DOHH2 (cell line): Measurements from ENCODE around the gene NOP16.

Source experiments
- H3F3A ChIP-seq: fragments of 200-600 bp; sonication (generic), shearing (Covaris generic); 2 replicates; pipeline ENCODE4 v1.6.0; 2016; ENCODE audit warnings: antibody characterized with exemption, mild to moderate bottlenecking; ENCODE audit not compliant: control insufficient read depth, insufficient read depth
- H3K27ac ChIP-seq: fragments of 200-600 bp; sonication (generic); 2 replicates; pipeline ENCODE4 v1.5.1; 2014; ENCODE audit warnings: low read depth, mild to moderate bottlenecking, low read length, moderate library complexity
- H3K27me3 ChIP-seq: fragments of 200-600 bp; sonication (generic); 2 replicates; pipeline ENCODE4 v1.6.1; 2014; ENCODE audit warnings: mild to moderate bottlenecking, low read length, mixed read lengths; ENCODE audit not compliant: control insufficient read depth
- H3K36me3 ChIP-seq: fragments of 200-600 bp; sonication (generic); 2 replicates; pipeline ENCODE4 v1.6.1; 2014; ENCODE audit warnings: mild to moderate bottlenecking, low read length, moderate library complexity, mixed read lengths; ENCODE audit not compliant: control insufficient read depth
- H3K4me1 ChIP-seq: fragments of 200-600 bp; sonication (generic); 2 replicates; pipeline ENCODE4 v1.6.1; 2014; ENCODE audit warnings: mild to moderate bottlenecking, low read length, mixed read lengths; ENCODE audit not compliant: control insufficient read depth
- H3K4me2 ChIP-seq: fragments of 200-600 bp; sonication (generic); 2 replicates; pipeline ENCODE4 v1.6.0; 2014; ENCODE audit warnings: mild to moderate bottlenecking, low read length, moderate library complexity
- H3K4me3 ChIP-seq: fragments of 200-600 bp; sonication (generic); 2 replicates; pipeline ENCODE4 v1.5.1; 2014; ENCODE audit warnings: mild to moderate bottlenecking, low read length, mixed read lengths
- H3K79me2 ChIP-seq: fragments of 200-600 bp; sonication (generic); 2 replicates; pipeline ENCODE4 v1.6.1; 2014; ENCODE audit warnings: mild to moderate bottlenecking, low read length, mixed read lengths; ENCODE audit not compliant: control insufficient read depth
- H3K9me2 ChIP-seq: fragments of 200-600 bp; sonication (generic); replicated peaks from 2 replicates; pipeline ENCODE4 v1.6.1; 2014; ENCODE audit warnings: mild to moderate bottlenecking, low read length, mixed read lengths; ENCODE audit not compliant: control insufficient read depth
- H3K9me3 ChIP-seq: fragments of 200-600 bp; sonication (generic); 2 replicates; pipeline ENCODE4 v1.6.1; 2014; ENCODE audit warnings: antibody characterized with exemption, low read length, mixed read lengths; ENCODE audit not compliant: control insufficient read depth, insufficient read depth
- H4K20me1 ChIP-seq: fragments of 200-600 bp; sonication (generic); 2 replicates; pipeline ENCODE4 v1.6.0; 2014; ENCODE audit warnings: low read depth, mild to moderate bottlenecking, antibody characterized with exemption, low read length, moderate library complexity; ENCODE audit not compliant: control insufficient read depth, insufficient read depth
- EZH2phosphoT487 ChIP-seq: fragments of 200-600 bp; sonication (generic); IDR thresholded peaks from 2 replicates; pipeline ENCODE4 v1.6.1; 2017; ENCODE audit warnings: borderline replicate concordance, mild to moderate bottlenecking, antibody characterized with exemption, low read length, moderate library complexity, mixed read lengths
- TF ChIP-seq, protein P1 (sequence below): fragments of 200-600 bp; sonication (generic); IDR thresholded peaks from one replicate; pipeline ENCODE4 v1.5.1; 2014; ENCODE audit warnings: antibody characterized with exemption, mild to moderate bottlenecking, low read depth, low read length; ENCODE audit not compliant: poor library complexity, severe bottlenecking

Gene NOP16

GRCh38 chr5:176381979-176382378, 6.4 kb downstream of the NOP16 start:
- no peak overlapping the region for H3K4me3 ChIP-seq
- H3K9me3 ChIP-seq: no peaks in the 10 kb centered on the region
- peaks cover 18% of the 10 kb centered on the region; the same call in 1 of the 2 replicates for H3F3A ChIP-seq
- no peaks in the 10 kb centered on the region for H3K9me2 ChIP-seq
- peaks cover 9% of the 10 kb centered on the region for H3K4me1 ChIP-seq
- no peak for TF ChIP-seq EZH2phosphoT487
- TF ChIP-seq, protein P1, sequence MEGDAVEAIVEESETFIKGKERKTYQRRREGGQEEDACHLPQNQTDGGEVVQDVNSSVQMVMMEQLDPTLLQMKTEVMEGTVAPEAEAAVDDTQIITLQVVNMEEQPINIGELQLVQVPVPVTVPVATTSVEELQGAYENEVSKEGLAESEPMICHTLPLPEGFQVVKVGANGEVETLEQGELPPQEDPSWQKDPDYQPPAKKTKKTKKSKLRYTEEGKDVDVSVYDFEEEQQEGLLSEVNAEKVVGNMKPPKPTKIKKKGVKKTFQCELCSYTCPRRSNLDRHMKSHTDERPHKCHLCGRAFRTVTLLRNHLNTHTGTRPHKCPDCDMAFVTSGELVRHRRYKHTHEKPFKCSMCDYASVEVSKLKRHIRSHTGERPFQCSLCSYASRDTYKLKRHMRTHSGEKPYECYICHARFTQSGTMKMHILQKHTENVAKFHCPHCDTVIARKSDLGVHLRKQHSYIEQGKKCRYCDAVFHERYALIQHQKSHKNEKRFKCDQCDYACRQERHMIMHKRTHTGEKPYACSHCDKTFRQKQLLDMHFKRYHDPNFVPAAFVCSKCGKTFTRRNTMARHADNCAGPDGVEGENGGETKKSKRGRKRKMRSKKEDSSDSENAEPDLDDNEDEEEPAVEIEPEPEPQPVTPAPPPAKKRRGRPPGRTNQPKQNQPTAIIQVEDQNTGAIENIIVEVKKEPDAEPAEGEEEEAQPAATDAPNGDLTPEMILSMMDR: no peak
- peaks cover 26% of the 10 kb centered on the region for H3K79me2 ChIP-seq
- peaks cover 79% of the 10 kb centered on the region for H3K36me3 ChIP-seq
- no peaks in the 10 kb centered on the region for H3K27me3 ChIP-seq
- peaks cover 11% of the 10 kb centered on the region; the same call in 1 of the 2 replicates for H4K20me1 ChIP-seq
- no peak overlapping the region for H3K27ac ChIP-seq
- no peak overlapping the region for H3K4me2 ChIP-seq

DNA sequence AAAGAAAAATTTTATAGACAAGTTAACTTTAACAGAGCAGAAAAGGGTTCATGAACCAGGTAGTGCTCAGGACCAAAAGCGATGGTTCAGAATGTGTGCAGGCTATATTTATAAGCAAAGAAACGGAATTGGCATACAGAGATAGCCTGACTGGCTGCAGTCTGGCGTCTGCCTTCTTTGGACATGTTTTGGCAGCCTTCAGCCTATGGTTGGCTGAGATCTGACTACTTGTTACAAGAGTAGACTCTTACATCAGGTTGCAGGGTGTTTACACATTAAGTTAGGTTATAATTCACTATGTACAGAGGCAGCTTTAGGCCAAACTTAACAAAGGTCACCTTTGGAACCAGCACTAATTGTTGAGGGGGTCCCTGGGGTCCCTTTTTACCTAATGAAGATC, 7.0 kb downstream of the NOP16 start:
- peaks cover 10% of the 10 kb centered on the region; the same call in 1 of the 2 replicates for H4K20me1 ChIP-seq
- no peak overlapping the region for H3K4me2 ChIP-seq
- H3K27ac ChIP-seq: no peak overlapping the region
- no peaks in the 10 kb centered on the region for H3K9me3 ChIP-seq
- no peaks in the 10 kb centered on the region for H3K27me3 ChIP-seq
- no peak for TF ChIP-seq EZH2phosphoT487
- TF ChIP-seq, protein P1: no peak
- peaks cover 3% of the 10 kb centered on the region for H3K4me1 ChIP-seq
- no peaks in the 10 kb centered on the region for H3K9me2 ChIP-seq
- peaks cover 20% of the 10 kb centered on the region for H3K79me2 ChIP-seq
- H3K4me3 ChIP-seq: no peak overlapping the region
- peaks cover 73% of the 10 kb centered on the region for H3K36me3 ChIP-seq
- peaks cover 18% of the 10 kb centered on the region; the same call in 1 of the 2 replicates for H3F3A ChIP-seq

GRCh38 chr5:176379881-176380280, 8.5 kb downstream of the NOP16 start:
- no peaks in the 10 kb centered on the region for H3K27me3 ChIP-seq
- H3K9me2 ChIP-seq: no peaks in the 10 kb centered on the region
- H3K4me3 ChIP-seq: no peak overlapping the region
- TF ChIP-seq, protein P1: no peak
- TF ChIP-seq EZH2phosphoT487: no peak
- H4K20me1 ChIP-seq: 0 out of 2 replicates have a peak, but pooled peaks cover 2% of the 10 kb centered on the region
- H3K9me3 ChIP-seq: no peaks in the 10 kb centered on the region
- peaks cover 58% of the 10 kb centered on the region for H3K36me3 ChIP-seq
- no peak overlapping the region for H3K4me2 ChIP-seq
- peaks cover 16% of the 10 kb centered on the region; the same call in 1 of the 2 replicates for H3F3A ChIP-seq
- no peak overlapping the region for H3K27ac ChIP-seq
- H3K4me1 ChIP-seq: no peaks in the 10 kb centered on the region
- peaks cover 5% of the 10 kb centered on the region for H3K79me2 ChIP-seq
